HEK293 (cell line): ENCODE measurements around the gene UBXN10.

ENCODE experiments used
- CTCF ChIA-PET: fragments of 350-600 bp; formaldehyde crosslinking; extraction: SDS; loops from one replicate; lab custom pipeline; 2021; ENCODE audit warnings: antibody characterized with exemption; lab: Yijun Ruan, JAX
- POLR2A ChIA-PET: fragments of 300-600 bp; formaldehyde crosslinking; extraction: SDS; loops from one replicate; lab custom pipeline; 2020; ENCODE audit warnings: antibody characterized with exemption, inconsistent platforms; lab: Yijun Ruan, JAX
- H3K27ac ChIP-seq: fragments of 200-500 bp; sonication (Bioruptor generic); 2 replicates; pipeline ENCODE4 v1.5.1; 2014; ENCODE audit warnings: low read depth, low read length, control low read depth, inconsistent platforms; ENCODE audit errors: extremely low read depth
- H3K36me3 ChIP-seq, 2 experiments: fragments of 200-500 bp in 1 of 2; sonication (Bioruptor generic) in 1 of 2; 1 replicate in 1 of 2; 2 replicates in 1 of 2; pipeline ENCODE4 v1.5.1; 2014 to 2017; ENCODE audit warnings: inconsistent platforms in 2 of 2, low read length in 2 of 2; ENCODE audit not compliant: control insufficient read depth in 2 of 2, insufficient read depth in 1 of 2
- H3K4me1 ChIP-seq: fragments of 200-500 bp; sonication (Bioruptor generic); 2 replicates; pipeline ENCODE4 v1.5.1; 2014; ENCODE audit warnings: mild to moderate bottlenecking, low read length, inconsistent platforms; ENCODE audit not compliant: control insufficient read depth, insufficient read depth
- H3K4me3 ChIP-seq: 2 replicates; pipeline ENCODE4 v1.5.1; 2011; ENCODE audit warnings: low read depth, mild to moderate bottlenecking, control low read depth, low read length, moderate library complexity
- H3K9me3 ChIP-seq: fragments of 200-500 bp; sonication (Bioruptor generic); 2 replicates; pipeline ENCODE4 v1.5.1; 2014; ENCODE audit warnings: low read depth, low read length, inconsistent platforms; ENCODE audit not compliant: control insufficient read depth, insufficient read depth
- EGR2 ChIP-seq: fragments of 450-650 bp; formaldehyde crosslinking; IDR thresholded peaks from 2 replicates; pipeline ENCODE4 v1.5.1; 2016; ENCODE audit warnings: low read depth, missing biosample characterization, missing genetic modification characterization
- KLF8 ChIP-seq: fragments of 450-650 bp; formaldehyde crosslinking; IDR thresholded peaks from 2 replicates; pipeline ENCODE4 v1.5.1; 2016; ENCODE audit warnings: missing biosample characterization, missing genetic modification characterization
- YY2 ChIP-seq: fragments of 450-650 bp; formaldehyde crosslinking; IDR thresholded peaks from 2 replicates; pipeline ENCODE4 v1.5.1; 2016; ENCODE audit warnings: missing biosample characterization, missing genetic modification characterization
- ZBTB17 ChIP-seq: fragments of 450-650 bp; formaldehyde crosslinking; IDR thresholded peaks from 2 replicates; pipeline ENCODE4 v1.5.1; 2016; ENCODE audit warnings: missing biosample characterization, missing genetic modification characterization
- ZFHX2 ChIP-seq: fragments of 450-650 bp; formaldehyde crosslinking; conservative IDR thresholded peaks from 2 replicates; pipeline ENCODE4 v1.5.1; 2016; ENCODE audit warnings: missing biosample characterization, missing genetic modification characterization
- ZNF121 ChIP-seq: fragments of 450-650 bp; formaldehyde crosslinking; IDR thresholded peaks from 2 replicates; pipeline ENCODE4 v1.5.1; 2016; ENCODE audit warnings: missing biosample characterization, missing genetic modification characterization
- ZNF140 ChIP-seq: fragments of 450-650 bp; formaldehyde crosslinking; IDR thresholded peaks from 2 replicates; pipeline ENCODE4 v1.5.1; 2016; ENCODE audit warnings: missing biosample characterization, missing genetic modification characterization
- ZNF214 ChIP-seq: fragments of 450-650 bp; formaldehyde crosslinking; IDR thresholded peaks from 2 replicates; pipeline ENCODE4 v1.5.1; 2017; ENCODE audit warnings: missing biosample characterization, mild to moderate bottlenecking, missing genetic modification characterization, borderline replicate concordance
- ZNF274 ChIP-seq, 2 experiments: fragments of 200-500 bp in 1 of 2; fragments of 450-650 bp in 1 of 2; sonication (Bioruptor generic) in 1 of 2; formaldehyde crosslinking in 1 of 2; IDR thresholded peaks; 2 replicates each; pipeline versions ENCODE4 v1.5.1 to v1.6.1; 2014 to 2016; ENCODE audit warnings: borderline replicate concordance in 1 of 2, inconsistent platforms in 1 of 2, low read length in 1 of 2, missing biosample characterization in 1 of 2, missing genetic modification characterization in 1 of 2
- ZNF335 ChIP-seq: fragments of 450-650 bp; formaldehyde crosslinking; conservative IDR thresholded peaks from 2 replicates; pipeline ENCODE4 v1.5.1; 2016; ENCODE audit warnings: missing biosample characterization, missing genetic modification characterization
- ZNF341 ChIP-seq: fragments of 450-650 bp; formaldehyde crosslinking; IDR thresholded peaks from 2 replicates; pipeline ENCODE4; 2016; ENCODE audit warnings: low read depth, missing biosample characterization, missing genetic modification characterization
- ZNF529 ChIP-seq: fragments of 450-650 bp; formaldehyde crosslinking; IDR thresholded peaks from 2 replicates; pipeline ENCODE4 v1.5.1; 2017; ENCODE audit warnings: missing genetic modification characterization, missing biosample characterization; ENCODE audit not compliant: insufficient replicate concordance
- ZNF571 ChIP-seq: fragments of 450-650 bp; formaldehyde crosslinking; IDR thresholded peaks from 2 replicates; pipeline ENCODE4 v1.5.0; 2017; ENCODE audit warnings: missing biosample characterization, missing genetic modification characterization
- ZNF677 ChIP-seq: fragments of 450-650 bp; IDR thresholded peaks from 2 replicates; pipeline ENCODE4 v1.5.0; 2018; ENCODE audit warnings: missing biosample characterization, mild to moderate bottlenecking, missing genetic modification characterization, moderate library complexity
- ZNF768 ChIP-seq: fragments of 450-650 bp; formaldehyde crosslinking; IDR thresholded peaks from 2 replicates; pipeline ENCODE4 v1.5.1; 2018; ENCODE audit warnings: missing biosample characterization, mild to moderate bottlenecking, missing genetic modification characterization
- ZNF791 ChIP-seq: fragments of 450-650 bp; formaldehyde crosslinking; IDR thresholded peaks from 2 replicates; pipeline ENCODE4 v1.5.1; 2016; ENCODE audit warnings: missing biosample characterization, missing genetic modification characterization
- ZNF792 ChIP-seq: fragments of 450-650 bp; formaldehyde crosslinking; IDR thresholded peaks from 2 replicates; pipeline ENCODE4 v1.5.1; 2016; ENCODE audit warnings: missing biosample characterization, missing genetic modification characterization
- TF ChIP-seq, protein P1 (sequence below): fragments of 450-650 bp; formaldehyde crosslinking; IDR thresholded peaks from 2 replicates; pipeline ENCODE4 v1.5.1; 2016; ENCODE audit warnings: missing biosample characterization, missing genetic modification characterization
- TF ChIP-seq, protein P2 (sequence below): fragments of 450-650 bp; formaldehyde crosslinking; conservative IDR thresholded peaks from 2 replicates; pipeline ENCODE4 v1.5.1; 2016; ENCODE audit warnings: low read depth, missing biosample characterization, missing genetic modification characterization

The UBXN10 gene

DNA sequence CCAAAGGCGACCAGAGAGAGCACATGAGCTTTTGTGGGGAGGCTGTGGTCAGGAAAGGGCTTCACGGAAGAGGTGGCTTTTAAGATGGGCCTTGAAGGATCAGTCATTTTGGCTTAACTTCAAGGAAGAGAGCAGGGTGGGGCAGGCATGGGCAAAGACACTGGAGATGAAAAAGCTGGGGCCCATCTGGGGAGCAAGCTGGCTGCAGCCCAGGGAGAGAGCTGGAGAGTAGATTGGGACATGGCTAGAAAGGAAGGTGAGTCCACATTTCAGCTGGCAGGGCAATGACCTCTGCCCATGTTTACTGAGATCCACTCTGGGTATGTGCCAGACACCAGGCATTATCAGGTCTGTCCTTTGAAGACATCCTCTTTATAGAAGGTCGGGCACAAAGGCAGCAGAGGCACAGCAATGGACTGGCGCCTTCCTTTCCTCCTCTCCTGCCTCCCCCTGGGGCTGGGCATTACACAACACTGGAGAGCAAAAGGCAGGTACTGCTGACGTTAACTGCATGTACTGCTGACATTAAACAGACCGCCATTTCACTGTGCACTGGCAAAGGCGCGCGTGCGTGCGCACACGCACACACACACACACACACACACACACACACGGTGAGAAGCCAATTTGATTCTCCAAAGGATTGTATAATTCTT lies 2.2 kb upstream of the UBXN10 start (continued):
- TF ChIP-seq ZNF214, result no peak
- no peak for TF ChIP-seq ZNF791
- no peak for TF ChIP-seq KLF8 (tag by site-specific recombination)
- no peak for TF ChIP-seq ZNF121
- no peak for TF ChIP-seq ZNF792 (tag by site-specific recombination)
- no peak for TF ChIP-seq ZNF335 (tag by site-specific recombination)
- no peak for TF ChIP-seq ZNF341 (tag by site-specific recombination)
- no peak for TF ChIP-seq ZNF768 (tag by site-specific recombination)
- TF ChIP-seq ZNF571 (tag by site-specific recombination), result no peak
- TF ChIP-seq, all 188 proteins: peak for 0

DNA sequence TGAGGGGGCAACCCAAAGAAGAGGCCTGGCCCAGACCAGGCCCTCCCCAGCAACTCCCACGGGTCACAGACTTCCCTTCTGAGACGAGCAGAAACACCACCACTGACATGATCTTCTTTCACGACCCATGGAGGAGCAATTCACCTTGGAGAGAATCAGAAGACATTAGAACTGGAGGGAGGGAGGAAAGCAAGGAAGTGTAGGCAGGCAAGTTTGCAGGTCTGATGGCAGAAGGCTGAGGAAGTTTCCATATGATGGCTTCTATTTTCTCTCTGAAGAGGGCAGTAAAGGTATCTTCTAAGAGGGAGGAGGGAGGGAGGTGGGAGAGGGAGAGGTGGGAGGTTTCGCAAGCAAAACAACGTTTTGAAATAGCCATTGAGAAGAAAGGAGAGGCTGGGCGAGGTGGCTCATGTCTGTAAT lies 1.4 kb upstream of the UBXN10 start:
- Histone ChIP-seq H3K27ac (no peak overlapping the region), H3K36me3 (no peaks in the 10 kb centered on the region), H3K9me3 (no peaks in the 10 kb centered on the region), H3K4me3 (no peak overlapping the region), H3K4me1 (no peaks in the 10 kb centered on the region)
- TF ChIP-seq ZNF140 (tag by site-specific recombination) (no peak), ZNF529 (tag by site-specific recombination) (no peak), ZNF341 (tag by site-specific recombination) (no peak), EGR2 (tag by site-specific recombination) (peak; percentile 55; the same call in 1 of the 2 replicates), ZFHX2 (tag by site-specific recombination) (peak; percentile 29; the same call in 1 of the 2 replicates)
- CTCF ChIA-PET, result interaction anchor here (0.7 to 1.0 kb wide), 2 partner anchors 28 to 29 kb away, joined by 3 to 4 read pairs; no protein-coding TSS in a partner anchor
- POLR2A ChIA-PET, result no interaction called here

DNA sequence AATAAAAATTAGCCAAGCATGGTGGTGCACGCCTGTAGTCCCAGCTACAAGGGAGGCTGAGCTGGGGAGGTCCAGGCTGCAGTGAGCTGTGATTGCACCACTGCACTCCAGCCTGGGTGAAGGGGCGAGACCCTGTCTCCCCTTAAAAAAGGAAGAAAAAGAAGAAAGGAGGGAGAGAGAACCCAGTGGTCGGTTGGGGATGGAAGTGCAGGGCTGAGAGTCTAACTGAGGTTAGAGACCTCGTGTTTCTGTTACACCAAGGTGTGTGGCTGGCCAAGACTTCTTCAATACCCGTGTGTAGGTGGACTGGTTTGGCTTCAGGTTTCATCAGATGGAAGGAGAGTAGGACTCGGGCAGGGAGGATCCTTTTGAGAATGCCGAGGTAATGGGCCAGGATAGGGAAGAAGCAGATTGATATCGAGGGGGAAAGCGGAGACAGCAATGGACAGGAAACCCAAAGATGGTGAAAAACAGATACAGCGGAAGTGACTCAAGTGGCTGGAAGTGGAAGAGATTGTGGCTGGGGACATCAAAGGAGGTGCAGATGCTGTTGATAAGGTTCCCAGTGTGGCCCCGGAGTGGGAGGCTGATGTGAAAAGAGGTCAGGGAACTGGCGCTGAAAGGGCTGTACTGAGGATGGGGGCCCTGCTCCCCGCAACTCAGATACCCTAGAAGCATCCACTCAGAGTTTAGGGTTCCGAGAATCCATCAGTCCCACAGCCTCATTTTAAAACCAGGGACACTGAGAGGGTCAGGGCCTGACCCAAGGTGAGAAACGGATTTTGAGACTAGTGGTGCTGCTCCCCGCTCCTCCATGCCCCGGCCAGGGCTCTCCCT lies 681 bp upstream of the UBXN10 start:
- ChIA-PET CTCF (interaction anchor here (1.0 kb wide), 1 partner anchor 27 kb away, joined by 3 read pairs; no protein-coding TSS in a partner anchor), POLR2A (no interaction called here)
- no peak overlapping the region for H3K4me3 ChIP-seq
- no peaks in the 10 kb centered on the region for H3K4me1 ChIP-seq
- H3K9me3 ChIP-seq, result no peaks in the 10 kb centered on the region
- TF ChIP-seq ZNF677 (tag by site-specific recombination), result no peak
- no peak for TF ChIP-seq ZBTB17 (tag by site-specific recombination)
- no peak for TF ChIP-seq ZNF768 (tag by site-specific recombination)
- no peaks in the 10 kb centered on the region for H3K36me3 ChIP-seq
- no peak overlapping the region for H3K27ac ChIP-seq

DNA sequence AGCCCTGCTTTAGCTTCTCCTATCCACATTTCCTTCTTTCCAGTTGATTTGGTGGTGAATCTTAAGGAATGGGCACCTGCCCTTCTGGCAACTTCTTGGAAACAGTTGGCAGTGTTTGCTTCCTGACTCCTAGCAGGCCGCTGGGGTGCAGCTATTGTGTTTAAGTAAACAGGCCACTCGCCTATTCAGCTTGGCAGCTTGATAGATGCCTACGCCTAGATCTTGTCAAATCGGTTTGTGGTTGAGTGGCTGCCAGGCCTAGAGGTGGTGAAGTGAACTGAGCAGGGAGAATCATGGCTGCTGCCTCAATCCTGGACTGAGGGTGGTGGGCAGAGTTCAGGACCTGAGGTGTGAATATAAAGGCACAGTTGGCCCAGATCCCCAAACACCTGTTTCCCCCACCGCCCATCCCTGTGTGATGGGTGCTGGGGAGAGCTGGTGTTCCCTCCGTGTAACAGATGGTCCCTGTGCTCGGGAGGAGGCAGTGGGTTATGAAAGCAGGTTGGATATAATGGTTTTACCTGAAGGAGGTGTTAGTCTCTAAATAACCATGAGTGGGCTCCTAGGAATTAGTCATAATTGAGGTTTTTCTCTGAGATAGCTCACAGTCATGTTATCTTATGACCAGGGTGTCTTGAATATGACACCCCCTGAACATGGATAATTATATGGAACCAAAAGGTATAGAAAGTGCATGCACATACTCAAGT lies 1.4 kb downstream of the UBXN10 start:
- no peaks in the 10 kb centered on the region for H3K36me3 ChIP-seq
- no peak overlapping the region for H3K4me3 ChIP-seq
- H3K4me1 ChIP-seq, result no peaks in the 10 kb centered on the region
- H3K9me3 ChIP-seq, result no peaks in the 10 kb centered on the region
- H3K27ac ChIP-seq, result no peak overlapping the region
- POLR2A ChIA-PET, result interaction anchor here (0.7 to 1.3 kb wide), 2 partner anchors 8 to 27 kb away, joined by 3 to 4 read pairs; no protein-coding TSS in a partner anchor
- CTCF ChIA-PET, result interaction anchor here (0.6 to 1.6 kb wide), 4 partner anchors 9 to 1185 kb away, joined by 3 to 6 read pairs (median 4); no protein-coding TSS in a partner anchor
- TF ChIP-seq, protein P1, sequence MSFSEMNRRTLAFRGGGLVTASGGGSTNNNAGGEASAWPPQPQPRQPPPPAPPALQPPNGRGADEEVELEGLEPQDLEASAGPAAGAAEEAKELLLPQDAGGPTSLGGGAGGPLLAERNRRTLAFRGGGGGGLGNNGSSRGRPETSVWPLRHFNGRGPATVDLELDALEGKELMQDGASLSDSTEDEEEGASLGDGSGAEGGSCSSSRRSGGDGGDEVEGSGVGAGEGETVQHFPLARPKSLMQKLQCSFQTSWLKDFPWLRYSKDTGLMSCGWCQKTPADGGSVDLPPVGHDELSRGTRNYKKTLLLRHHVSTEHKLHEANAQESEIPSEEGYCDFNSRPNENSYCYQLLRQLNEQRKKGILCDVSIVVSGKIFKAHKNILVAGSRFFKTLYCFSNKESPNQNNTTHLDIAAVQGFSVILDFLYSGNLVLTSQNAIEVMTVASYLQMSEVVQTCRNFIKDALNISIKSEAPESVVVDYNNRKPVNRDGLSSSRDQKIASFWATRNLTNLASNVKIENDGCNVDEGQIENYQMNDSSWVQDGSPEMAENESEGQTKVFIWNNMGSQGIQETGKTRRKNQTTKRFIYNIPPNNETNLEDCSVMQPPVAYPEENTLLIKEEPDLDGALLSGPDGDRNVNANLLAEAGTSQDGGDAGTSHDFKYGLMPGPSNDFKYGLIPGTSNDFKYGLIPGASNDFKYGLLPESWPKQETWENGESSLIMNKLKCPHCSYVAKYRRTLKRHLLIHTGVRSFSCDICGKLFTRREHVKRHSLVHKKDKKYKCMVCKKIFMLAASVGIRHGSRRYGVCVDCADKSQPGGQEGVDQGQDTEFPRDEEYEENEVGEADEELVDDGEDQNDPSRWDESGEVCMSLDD, result no peak
- TF ChIP-seq YY2 (tag by site-specific recombination) (no peak), ZNF274 (IDR thresholded peaks at IDR 0.05; ENCODE audit: low read length) (no peak), ZNF274 (tag by site-specific recombination; IDR thresholded peaks at IDR 0.05; ENCODE audit: borderline replicate concordance) (no peak)
- TF ChIP-seq, protein P2, sequence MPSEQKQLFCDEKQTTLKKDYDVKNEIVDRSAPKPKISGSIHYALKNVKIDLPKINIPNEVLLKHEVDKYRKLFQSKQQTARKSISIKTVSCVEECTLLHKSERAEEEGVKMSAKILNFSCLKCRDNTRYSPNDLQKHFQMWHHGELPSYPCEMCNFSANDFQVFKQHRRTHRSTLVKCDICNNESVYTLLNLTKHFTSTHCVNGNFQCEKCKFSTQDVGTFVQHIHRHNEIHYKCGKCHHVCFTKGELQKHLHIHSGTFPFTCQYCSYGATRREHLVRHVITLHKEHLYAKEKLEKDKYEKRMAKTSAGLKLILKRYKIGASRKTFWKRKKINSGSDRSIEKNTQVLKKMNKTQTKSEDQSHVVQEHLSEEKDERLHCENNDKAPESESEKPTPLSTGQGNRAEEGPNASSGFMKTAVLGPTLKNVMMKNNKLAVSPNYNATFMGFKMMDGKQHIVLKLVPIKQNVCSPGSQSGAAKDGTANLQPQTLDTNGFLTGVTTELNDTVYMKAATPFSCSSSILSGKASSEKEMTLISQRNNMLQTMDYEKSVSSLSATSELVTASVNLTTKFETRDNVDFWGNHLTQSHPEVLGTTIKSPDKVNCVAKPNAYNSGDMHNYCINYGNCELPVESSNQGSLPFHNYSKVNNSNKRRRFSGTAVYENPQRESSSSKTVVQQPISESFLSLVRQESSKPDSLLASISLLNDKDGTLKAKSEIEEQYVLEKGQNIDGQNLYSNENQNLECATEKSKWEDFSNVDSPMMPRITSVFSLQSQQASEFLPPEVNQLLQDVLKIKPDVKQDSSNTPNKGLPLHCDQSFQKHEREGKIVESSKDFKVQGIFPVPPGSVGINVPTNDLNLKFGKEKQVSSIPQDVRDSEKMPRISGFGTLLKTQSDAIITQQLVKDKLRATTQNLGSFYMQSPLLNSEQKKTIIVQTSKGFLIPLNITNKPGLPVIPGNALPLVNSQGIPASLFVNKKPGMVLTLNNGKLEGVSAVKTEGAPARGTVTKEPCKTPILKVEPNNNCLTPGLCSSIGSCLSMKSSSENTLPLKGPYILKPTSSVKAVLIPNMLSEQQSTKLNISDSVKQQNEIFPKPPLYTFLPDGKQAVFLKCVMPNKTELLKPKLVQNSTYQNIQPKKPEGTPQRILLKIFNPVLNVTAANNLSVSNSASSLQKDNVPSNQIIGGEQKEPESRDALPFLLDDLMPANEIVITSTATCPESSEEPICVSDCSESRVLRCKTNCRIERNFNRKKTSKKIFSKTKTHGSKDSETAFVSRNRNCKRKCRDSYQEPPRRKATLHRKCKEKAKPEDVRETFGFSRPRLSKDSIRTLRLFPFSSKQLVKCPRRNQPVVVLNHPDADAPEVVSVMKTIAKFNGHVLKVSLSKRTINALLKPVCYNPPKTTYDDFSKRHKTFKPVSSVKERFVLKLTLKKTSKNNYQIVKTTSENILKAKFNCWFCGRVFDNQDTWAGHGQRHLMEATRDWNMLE (tag by site-specific recombination), result no peak
